Natural killer cell (primary cell): ENCODE measurements around the gene CXCL16. TPM values are rescaled to one million over a fixed set of nuclear protein-coding genes. Genes with fewer than 3 reads are reported as not detected.

Experiments used
- total RNA-seq, 4 donors: library from RNA; stranded (reverse); fragments of 120-200 nt in 1 of 4; gene quantifications; one replicate each; pipeline versions ENCODE4 v1.2.3 to v1.2.4, GENCODE V29; 2013 to 2022

Gene CXCL16
- total RNA-seq, 3 donors from 2014 or later (not counting 1 experiment from before 2014, with no cell fraction given): 4.0 to 31.8 (median 16.0) TPM

Other genes starting within 250 kb of the CXCL16 start
- gene SPNS2, start 241.0 kb downstream of the CXCL16 start, total RNA-seq: under 1 TPM; 0.28 to 0.93 (median 0.43) TPM
- 10 to 100 TPM; 50.5 to 58.1 (median 52.7) TPM for gene MYBBP1A, start 184.5 kb downstream of the CXCL16 start, total RNA-seq
- not detected for gene GGT6, start 179.4 kb downstream of the CXCL16 start, total RNA-seq
- gene SMTNL2, start 155.4 kb downstream of the CXCL16 start, total RNA-seq: not detected
- not detected for gene ALOX15, start 98.2 kb downstream of the CXCL16 start, total RNA-seq
- gene PELP1, start 35.8 kb downstream of the CXCL16 start, total RNA-seq: 10 to 100 TPM; 32.3 to 45.8 (median 43.5) TPM
- gene ARRB2, start 29.3 kb downstream of the CXCL16 start, total RNA-seq: 100 to 1,000 TPM; 314 to 374 (median 335) TPM
- 10 to 100 TPM in 2 of 3 donors, 1 to 10 TPM in 1; 9.1 to 15.0 (median 10.5) TPM for gene MED11, start 8.5 kb downstream of the CXCL16 start, total RNA-seq
- gene ZMYND15, start 95 bp downstream of the CXCL16 start, total RNA-seq: 1 to 10 TPM in 1 of 3 donors, under 1 TPM in 2; 0.52 to 3.5 (median 0.93) TPM
- gene TM4SF5, start 32.0 kb upstream of the CXCL16 start, total RNA-seq: not detected
- gene VMO1, start 46.4 kb upstream of the CXCL16 start, total RNA-seq: 1 to 10 TPM; 1.2 to 4.8 (median 1.3) TPM
- gene GLTPD2, start 49.0 kb upstream of the CXCL16 start, total RNA-seq: not detected
- gene PSMB6, start 56.2 kb upstream of the CXCL16 start, total RNA-seq: 10 to 100 TPM; 69.4 to 79.3 (median 70.0) TPM
- 10 to 100 TPM; 20.8 to 22.7 (median 21.3) TPM for gene PLD2, start 67.2 kb upstream of the CXCL16 start, total RNA-seq
- gene MINK1, start 93.4 kb upstream of the CXCL16 start, total RNA-seq: 100 to 1,000 TPM; 103 to 122 (median 110) TPM
- gene C17orf107, start 159.6 kb upstream of the CXCL16 start, total RNA-seq: 10 to 100 TPM; 24.4 to 30.2 (median 27.5) TPM
- gene CHRNE, start 163.2 kb upstream of the CXCL16 start, total RNA-seq: 10 to 100 TPM; 11.8 to 17.9 (median 11.8) TPM
- gene GP1BA, start 192.3 kb upstream of the CXCL16 start, total RNA-seq: 1 to 10 TPM in 2 of 3 donors, under 1 TPM in 1; 0.25 to 4.3 (median 2.2) TPM
- 10 to 100 TPM; 34.7 to 47.5 (median 42.5) TPM for gene SLC25A11, start 200.1 kb upstream of the CXCL16 start, total RNA-seq
- 100 to 1,000 TPM; 149 to 189 (median 177) TPM for gene RNF167, start 200.3 kb upstream of the CXCL16 start, total RNA-seq
- gene PFN1, start 208.6 kb upstream of the CXCL16 start, total RNA-seq: 1,000 to 10,000 TPM; 1,278 to 1,379 (median 1,308) TPM
- gene ENO3, start 211.2 kb upstream of the CXCL16 start, total RNA-seq: 10 to 100 TPM; 26.1 to 28.4 (median 26.6) TPM
- gene SPAG7, start 227.9 kb upstream of the CXCL16 start, total RNA-seq: 10 to 100 TPM; 45.7 to 60.2 (median 59.6) TPM
- 10 to 100 TPM; 56.2 to 69.5 (median 69.4) TPM for gene CAMTA2, start 247.7 kb upstream of the CXCL16 start, total RNA-seq